GM11168 (cell line): Measurements from ENCODE around the gene SLC6A12.
"Not testable (repeated sequence)": the region's sequence is repeated elsewhere in the genome, so short reads cannot be mapped to it uniquely, and the experiment has no call there.

Source experiments
- in situ Hi-C: fragments of 300-500 bp; cut with MboI; formaldehyde crosslinking; loops from one replicate; pipeline ENCODE4 v1.12.0; 2022; ENCODE audit warnings: low sequenced_read_pairs; ENCODE audit not compliant: unreplicated experiment

SLC6A12 gene

DNA sequence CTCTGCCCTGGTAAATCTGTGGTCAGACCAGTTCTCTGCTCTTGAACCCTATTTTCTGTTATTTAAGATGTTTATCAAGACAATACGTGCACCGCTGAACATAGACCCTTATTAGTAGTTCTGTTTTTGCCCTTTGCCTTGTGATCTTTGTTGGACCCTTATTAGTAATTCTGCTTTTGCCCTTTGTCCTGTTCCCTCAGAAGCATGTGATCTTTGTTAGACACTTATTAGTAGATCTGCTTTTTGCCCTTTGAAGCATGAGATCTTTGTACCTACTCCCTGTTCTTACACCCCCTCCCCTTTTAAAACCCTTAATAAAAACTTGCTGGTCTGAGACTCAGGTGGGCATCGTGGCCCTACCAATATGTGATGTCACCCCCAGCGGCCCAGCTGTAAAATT is 22.0 kb upstream of the SLC6A12 start:
- in situ Hi-C loops: not testable (repeated sequence)

DNA sequence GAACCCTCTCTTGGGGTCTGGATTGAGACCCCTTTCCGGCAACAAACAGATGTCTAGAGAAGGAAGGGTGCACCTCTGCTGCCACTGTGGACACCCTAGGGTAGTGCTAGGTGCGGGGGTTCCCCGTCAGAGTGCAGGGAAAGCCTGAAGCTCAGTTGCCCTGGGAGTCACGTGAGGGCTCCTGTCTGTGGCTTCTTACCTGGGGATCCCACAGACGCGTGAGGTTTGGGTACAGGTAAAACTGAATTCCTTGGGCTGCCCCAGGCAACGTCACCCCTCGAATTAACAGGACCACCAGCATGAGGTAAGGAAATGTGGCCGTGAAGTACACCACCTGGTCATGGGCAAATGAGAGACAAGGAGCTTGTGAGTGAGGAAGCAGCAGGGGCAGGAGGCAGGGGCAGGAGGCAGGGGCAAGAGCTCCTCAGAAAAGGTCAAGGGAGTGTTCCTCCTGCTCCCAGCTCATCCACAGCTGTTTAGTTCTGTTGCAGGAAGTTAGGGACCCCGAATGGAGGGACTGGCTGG is 21.0 kb upstream of the SLC6A12 start:
- in situ Hi-C loops: no loop called here

- in situ Hi-C loops: no loop called here
These were observed 20.1 kb upstream of the SLC6A12 start for GRCh38 chr12:234019-234418.

GRCh38 chr12:233615-233968 is 19.6 kb upstream of the SLC6A12 start:
- in situ Hi-C loops: no loop called here

GRCh38 chr12:232731-233614 is 19.0 kb upstream of the SLC6A12 start:
- in situ Hi-C loops: no loop called here

DNA sequence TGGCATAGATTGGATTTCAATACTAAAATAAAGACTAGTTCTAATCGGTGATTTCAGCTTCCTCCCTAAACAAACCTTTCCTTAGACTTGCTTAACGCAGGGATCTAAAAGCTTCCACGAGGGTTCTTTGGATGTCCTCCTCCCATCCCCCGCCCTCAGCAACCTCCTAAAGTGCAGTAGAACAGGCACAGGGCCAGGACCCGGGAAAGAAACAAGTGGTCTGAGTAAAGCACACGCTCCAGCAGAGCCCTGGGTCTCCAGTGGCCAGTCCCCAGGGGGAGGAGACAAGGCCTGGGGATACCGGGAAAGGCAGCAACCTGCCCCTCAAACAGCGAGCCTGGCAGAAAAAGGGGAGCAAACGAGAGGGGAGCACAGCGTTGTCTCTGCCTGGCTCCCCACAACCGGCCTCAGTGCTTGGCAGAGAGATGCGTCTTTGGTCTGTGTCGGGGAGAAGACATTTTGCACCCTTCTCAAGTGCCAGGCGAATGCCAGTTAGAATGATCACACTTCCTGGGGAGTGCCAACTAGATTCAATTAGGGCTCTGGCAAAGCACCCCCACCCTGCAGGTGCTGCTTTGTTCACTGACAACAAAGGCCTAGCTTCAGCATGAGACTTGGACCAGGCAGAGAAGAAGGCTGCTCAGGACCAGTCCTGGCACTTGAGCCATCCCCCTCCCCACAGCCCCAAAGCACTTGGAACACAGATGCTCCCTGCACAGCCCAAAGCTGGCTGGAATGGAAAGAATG is 17.1 kb upstream of the SLC6A12 start:
- in situ Hi-C loops: no loop called here

DNA sequence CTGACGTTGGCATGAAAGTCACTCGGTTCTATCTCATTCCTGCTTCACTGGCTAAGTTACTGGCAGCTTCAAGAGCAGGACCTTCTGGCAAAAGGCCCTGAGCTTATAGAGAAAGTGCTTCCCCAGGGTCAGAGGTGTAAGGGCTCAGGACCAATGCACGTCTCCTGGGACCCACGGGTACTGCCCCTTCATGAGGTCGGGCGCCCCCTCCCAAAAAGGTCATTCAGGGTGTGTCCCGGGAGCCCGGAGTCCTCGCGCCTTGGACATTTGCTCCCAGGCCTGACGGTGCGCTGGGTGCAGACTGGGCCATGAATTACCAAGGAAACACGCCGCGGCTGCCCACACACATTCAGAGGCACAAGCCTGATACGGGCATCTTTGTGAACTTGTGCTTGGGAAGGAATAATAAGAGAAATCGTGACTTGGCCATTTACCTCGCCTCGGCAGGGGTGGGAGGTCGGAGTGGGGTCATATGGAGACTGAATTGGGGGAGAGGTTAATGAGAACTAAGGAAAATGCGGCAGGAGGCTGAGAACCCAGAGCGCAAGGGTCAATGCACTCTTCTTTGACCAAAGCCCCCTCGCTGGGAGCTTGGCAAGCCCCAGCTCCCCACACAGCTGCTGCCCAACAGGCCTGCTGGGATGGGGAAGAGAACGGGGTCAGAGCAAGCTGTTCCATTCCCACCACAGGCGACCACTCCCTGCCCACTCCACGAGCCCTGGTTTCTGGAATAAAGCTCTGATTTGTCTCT is 15.7 kb upstream of the SLC6A12 start:
- in situ Hi-C loops: no loop called here

- in situ Hi-C loops: no loop called here
These were observed 14.9 kb upstream of the SLC6A12 start for GRCh38 chr12:228846-229200.

DNA sequence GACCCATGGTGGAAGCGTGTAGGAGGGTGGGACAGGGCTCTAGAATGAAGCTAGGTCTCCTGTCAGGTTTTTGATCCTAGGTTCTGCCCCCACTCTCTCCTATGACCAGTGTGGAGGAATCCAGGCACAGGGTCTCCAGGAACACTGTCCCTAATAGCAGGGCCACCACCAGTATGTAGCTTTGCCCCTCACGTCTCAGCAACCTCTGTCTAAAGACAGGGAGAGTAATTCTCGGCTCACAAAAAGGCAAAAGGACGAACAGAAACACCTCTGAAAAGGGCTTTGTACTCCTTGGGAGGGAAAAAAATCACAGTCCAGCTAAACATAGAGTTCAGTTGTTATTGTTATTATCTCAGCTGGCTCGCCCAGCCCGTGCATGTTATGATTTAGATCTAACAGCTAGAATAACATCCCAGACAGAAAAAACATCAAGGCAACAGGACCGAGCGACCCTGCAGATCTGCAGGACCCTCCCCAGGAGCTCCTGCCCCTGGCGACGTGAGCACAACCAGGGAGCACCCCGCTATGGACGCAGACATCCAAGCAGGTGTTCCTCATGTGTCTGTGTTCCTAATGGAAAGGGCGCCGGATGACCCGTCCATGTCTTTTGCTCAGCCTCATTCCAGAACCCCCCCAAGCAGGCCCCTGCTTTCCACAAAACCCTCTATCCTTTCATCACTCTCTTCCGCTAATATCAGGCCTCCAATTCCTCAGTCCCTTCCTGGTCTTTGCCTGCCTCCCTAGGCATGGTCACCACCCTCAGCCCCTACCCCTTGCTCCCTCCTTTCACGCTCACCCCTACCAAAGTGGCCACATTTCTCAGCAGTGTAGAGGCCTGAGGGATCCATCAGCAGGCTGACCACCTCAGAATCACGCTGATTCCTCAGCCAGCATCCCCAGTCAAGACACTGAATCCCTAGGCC is 14.2 kb upstream of the SLC6A12 start:
- in situ Hi-C loops: no loop called here

- in situ Hi-C loops: no loop called here
These were observed 13.4 kb upstream of the SLC6A12 start for GRCh38 chr12:227286-227915.

DNA sequence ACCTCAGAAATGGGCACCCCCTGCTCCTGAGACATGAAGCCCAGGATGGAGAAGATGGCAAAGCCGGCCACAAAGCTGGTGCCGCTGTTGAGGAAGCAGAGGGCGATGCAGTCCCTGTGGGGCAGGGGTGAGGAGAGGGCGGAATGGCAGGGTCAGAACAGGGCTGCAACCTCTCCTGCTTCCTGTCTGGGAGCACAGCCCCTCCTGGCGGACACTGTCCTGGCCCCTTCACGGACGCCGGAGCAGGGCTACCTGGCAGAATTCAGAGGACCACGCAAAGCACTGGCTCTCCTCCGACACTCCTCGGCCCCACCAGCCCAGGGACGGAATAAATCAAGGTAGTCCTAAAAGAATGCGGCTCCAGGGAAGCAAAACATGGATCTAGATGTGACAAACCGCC is 12.4 kb upstream of the SLC6A12 start:
- in situ Hi-C loops: no loop called here

GRCh38 chr12:225012-225411 is 11.1 kb upstream of the SLC6A12 start:
- in situ Hi-C loops: no loop called here

DNA sequence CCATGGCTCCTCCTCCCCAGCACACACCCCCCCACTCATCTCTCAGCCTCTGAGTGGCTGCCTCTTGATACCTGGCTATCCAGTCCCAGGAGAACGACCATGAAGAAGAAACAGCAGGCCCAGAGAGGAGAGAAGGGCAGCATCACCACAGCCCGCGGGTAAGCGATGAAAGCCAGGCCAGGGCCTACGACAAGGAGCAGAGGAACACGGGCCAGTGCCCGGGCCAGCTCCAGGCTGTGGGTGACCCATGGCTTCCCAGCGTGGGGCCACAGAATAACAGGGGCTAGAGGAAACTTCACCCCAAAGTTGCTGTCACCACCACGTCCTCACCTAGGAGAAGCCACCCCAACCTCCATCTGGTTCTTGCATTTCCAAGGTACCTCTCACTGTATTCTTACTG is 10.4 kb upstream of the SLC6A12 start:
- in situ Hi-C loops: no loop called here

DNA sequence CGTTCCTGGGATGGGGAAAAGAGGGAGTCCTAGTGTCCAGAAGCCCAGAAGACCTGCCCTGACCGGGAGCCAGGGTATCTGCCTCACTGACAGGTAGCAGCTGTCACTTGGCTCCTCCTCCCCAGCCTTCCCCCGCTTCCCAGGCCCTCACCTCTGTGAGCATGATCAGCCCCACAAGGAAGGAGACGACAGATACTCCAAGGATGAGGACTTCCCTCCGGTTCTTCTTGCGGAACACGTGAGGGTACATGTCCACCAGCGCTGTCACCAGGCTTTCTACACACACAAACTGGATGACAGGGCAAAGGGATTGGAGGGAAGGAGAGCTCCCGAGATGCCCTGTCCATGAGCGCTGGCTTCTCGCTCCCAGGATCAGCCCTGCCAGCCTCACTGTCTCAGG is 9.9 kb upstream of the SLC6A12 start:
- in situ Hi-C loops: no loop called here

DNA sequence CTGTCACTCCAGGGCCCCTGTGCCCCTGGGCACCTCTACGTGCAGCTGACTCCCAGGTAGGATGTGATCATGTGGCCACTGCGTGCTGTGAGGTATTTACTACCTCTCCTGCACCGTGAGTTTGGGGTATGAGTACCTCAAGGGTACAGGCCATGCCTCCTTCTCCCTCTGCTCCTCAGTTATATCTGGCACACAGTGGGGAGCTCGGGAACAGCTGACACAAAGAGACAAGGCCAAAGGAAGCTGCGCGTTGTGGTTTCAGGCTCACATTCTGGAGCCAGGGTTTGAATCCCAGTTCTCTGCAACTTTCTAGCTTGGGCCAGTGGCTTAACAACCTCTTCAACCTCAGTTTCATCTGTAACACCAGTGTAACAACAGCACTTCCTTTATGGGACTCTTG is 7.8 kb upstream of the SLC6A12 start:
- in situ Hi-C loops: no loop called here

GRCh38 chr12:220946-221550 is 7.1 kb upstream of the SLC6A12 start:
- in situ Hi-C loops: no loop called here

GRCh38 chr12:220491-220890 is 6.5 kb upstream of the SLC6A12 start:
- in situ Hi-C loops: no loop called here

- in situ Hi-C loops: no loop called here
These were observed 6.0 kb upstream of the SLC6A12 start for GRCh38 chr12:219891-220352.
